Posterior cingulate gyrus (tissue), 11 donors: Measurements from ENCODE around the gene CAMK1D.
A peak's percentile ranks its signal among the peaks of the same experiment; 100 is the strongest.
"Not testable (repeated sequence)": the region's sequence is repeated elsewhere in the genome, so short reads cannot be mapped to it uniquely, and the experiment has no call there.

ENCODE experiments used
- DNase-seq, 10 donors: peaks; one replicate each; pipeline versions ENCODE4 v3.0.0 to v3.0.0-alpha.2; 2020 to 2021; ENCODE audit warnings: mixed read lengths in 3 of 10
- intact Hi-C: fragments of 100-400 bp; cut with DNase I; formaldehyde crosslinking; loops from one replicate; pipeline ENCODE4 v1.15.1; 2023

The CAMK1D gene

GRCh38 chr10:12699781-12700556 lies 350.6 kb downstream of the CAMK1D start:
- DNase-seq: peak in 1 of 10 donors; percentile 80
- intact Hi-C loops: no loop called here

- intact Hi-C loops: no loop called here
- no peak for DNase-seq
Observed at GRCh38 chr10:12700557-12700874, 351.2 kb downstream of the CAMK1D start.

GRCh38 chr10:12701696-12702095 lies 352.3 kb downstream of the CAMK1D start:
- peak in 1 of 10 donors; percentile 52 for DNase-seq
- intact Hi-C loops: no loop called here

- intact Hi-C loops: no loop called here
- DNase-seq: peak in 1 of 10 donors; percentile 56
Observed at GRCh38 chr10:12702215-12702770, 352.9 kb downstream of the CAMK1D start.

GRCh38 chr10:12703126-12703525 lies 353.8 kb downstream of the CAMK1D start:
- DNase-seq: no peak
- intact Hi-C loops: no loop called here

- intact Hi-C loops: no loop called here
Observed at GRCh38 chr10:12703813-12704212, 354.5 kb downstream of the CAMK1D start.

GRCh38 chr10:12704488-12704887 lies 355.1 kb downstream of the CAMK1D start:
- intact Hi-C loops: no loop called here
- peak in 1 of 10 donors; percentile 4 for DNase-seq

More at GRCh38 chr10:12703813-12704212, 354.5 kb downstream of the CAMK1D start:
- no peak for DNase-seq

GRCh38 chr10:12705943-12706342 lies 356.6 kb downstream of the CAMK1D start:
- intact Hi-C loops: no loop called here
- no peak for DNase-seq

GRCh38 chr10:12707461-12708185 lies 358.3 kb downstream of the CAMK1D start:
- DNase-seq: peak in 2 of 10 donors; percentile 19 to 72
- intact Hi-C loops: no loop called here

GRCh38 chr10:12709000-12709401 lies 359.7 kb downstream of the CAMK1D start:
- peak in 7 of 10 donors; percentile 37 to 93 (median 65) for DNase-seq

GRCh38 chr10:12709521-12709963 lies 360.2 kb downstream of the CAMK1D start:
- no peak for DNase-seq

More at GRCh38 chr10:12709000-12709401, 359.7 kb downstream of the CAMK1D start:
- intact Hi-C loops: no loop called here

GRCh38 chr10:12710157-12710556 lies 360.8 kb downstream of the CAMK1D start:
- DNase-seq: no peak
- intact Hi-C loops: no loop called here

More at GRCh38 chr10:12709521-12709963, 360.2 kb downstream of the CAMK1D start:
- intact Hi-C loops: no loop called here

- intact Hi-C loops: loop anchor here (1.0 kb wide), 1 partner anchor 446 kb away; no protein-coding TSS in a partner anchor
- DNase-seq: peak; percentile 51 to 96 (median 75)
Observed at GRCh38 chr10:12710594-12711349, 361.4 kb downstream of the CAMK1D start.

GRCh38 chr10:12711350-12711708 lies 362.0 kb downstream of the CAMK1D start:
- intact Hi-C loops: loop anchor here (1.0 kb wide), 1 partner anchor 447 kb away; no protein-coding TSS in a partner anchor
- peak in 1 of 10 donors; percentile 33 for DNase-seq

GRCh38 chr10:12712293-12712983 lies 363.1 kb downstream of the CAMK1D start:
- intact Hi-C loops: no loop called here

GRCh38 chr10:12712984-12713316 lies 363.6 kb downstream of the CAMK1D start:
- DNase-seq, intact Hi-C loops: not testable (repeated sequence)

More at GRCh38 chr10:12712293-12712983, 363.1 kb downstream of the CAMK1D start:
- peak in 1 of 10 donors; percentile 41 for DNase-seq

- DNase-seq: peak in 1 of 10 donors; percentile 22
- intact Hi-C loops: no loop called here
Observed at GRCh38 chr10:12716042-12716441, 366.7 kb downstream of the CAMK1D start.

- intact Hi-C loops: no loop called here
- DNase-seq: no peak
Observed at GRCh38 chr10:12717981-12718707, 368.8 kb downstream of the CAMK1D start.

GRCh38 chr10:12719365-12719764 lies 370.0 kb downstream of the CAMK1D start:
- intact Hi-C loops: no loop called here
- DNase-seq: peak in 1 of 10 donors; percentile 31
